GM19239 (cell line): ENCODE results near the gene TYROBP.
"Not testable (repeated sequence)": the region's sequence is repeated elsewhere in the genome, so short reads cannot be mapped to it uniquely, and the experiment has no call there.

Experiments used
- DNase-seq: peaks from one replicate; pipeline ENCODE4 v3.0.0; 2011; ENCODE audit warnings: low spot score; ENCODE audit not compliant: insufficient read length
- FAIRE-seq: peaks from 2 replicates; lab custom pipeline; 2011; peaks lifted over from hg19 to GRCh38; lab: Jason Lieb, UNC

TYROBP gene

GRCh38 chr19:35932291-35932936 lies 24.3 kb upstream of the TYROBP start:
- DNase-seq = no peak
- no peak for FAIRE-seq

- FAIRE-seq = no peak
- DNase-seq = no peak
Measured at GRCh38 chr19:35931874-35932202, 23.7 kb upstream of the TYROBP start.

GRCh38 chr19:35931161-35931873 lies 23.2 kb upstream of the TYROBP start:
- peak; percentile 98 for FAIRE-seq
- DNase-seq = peak; percentile 100

- peak; percentile 70 for FAIRE-seq
- no peak for DNase-seq
Measured at GRCh38 chr19:35929876-35930275, 21.8 kb upstream of the TYROBP start.

GRCh38 chr19:35928507-35928906 lies 20.4 kb upstream of the TYROBP start:
- DNase-seq (no peak), FAIRE-seq (peak; percentile 28)

- DNase-seq (no peak), FAIRE-seq (no peak)
Measured at GRCh38 chr19:35925501-35925900, 17.4 kb upstream of the TYROBP start.

GRCh38 chr19:35921012-35921411 lies 12.9 kb upstream of the TYROBP start:
- FAIRE-seq (no peak), DNase-seq (no peak)

GRCh38 chr19:35919306-35919705 lies 11.2 kb upstream of the TYROBP start:
- FAIRE-seq = no peak
- no peak for DNase-seq

GRCh38 chr19:35915443-35915842 lies 7.3 kb upstream of the TYROBP start:
- FAIRE-seq = peak; percentile 33

GRCh38 chr19:35913589-35913988 lies 5.5 kb upstream of the TYROBP start:
- FAIRE-seq = peak; percentile 64
- no peak for DNase-seq

More at GRCh38 chr19:35915443-35915842, 7.3 kb upstream of the TYROBP start:
- no peak for DNase-seq

GRCh38 chr19:35911790-35912189 lies 3.7 kb upstream of the TYROBP start:
- FAIRE-seq (no peak), DNase-seq (no peak)

GRCh38 chr19:35911173-35911572 lies 3.1 kb upstream of the TYROBP start:
- no peak for DNase-seq
- FAIRE-seq = no peak

- not testable (repeated sequence) for FAIRE-seq, DNase-seq
Measured at GRCh38 chr19:35910355-35910754, 2.3 kb upstream of the TYROBP start.

- DNase-seq (no peak), FAIRE-seq (no peak)
Measured at GRCh38 chr19:35909684-35910035, 1.6 kb upstream of the TYROBP start.

- FAIRE-seq (peak; percentile 69), DNase-seq (no peak)
Measured at GRCh38 chr19:35908973-35909683, 1.0 kb upstream of the TYROBP start.

GRCh38 chr19:35907377-35907745 lies 734 bp downstream of the TYROBP start:
- FAIRE-seq (no peak), DNase-seq (no peak)

GRCh38 chr19:35905178-35905727 lies 2.8 kb downstream of the TYROBP start:
- no peak for DNase-seq
- no peak for FAIRE-seq

GRCh38 chr19:35904311-35905068 lies 3.6 kb downstream of the TYROBP start:
- no peak for FAIRE-seq
- no peak for DNase-seq

GRCh38 chr19:35903550-35904179 lies 4.4 kb downstream of the TYROBP start:
- peak; percentile 91 for FAIRE-seq
- DNase-seq = peak; percentile 65

GRCh38 chr19:35902870-35903475 lies 5.1 kb downstream of the TYROBP start:
- no peak for FAIRE-seq

More at GRCh38 chr19:35902870-35903475, 5.1 kb downstream of the TYROBP start:
- no peak for DNase-seq
